Measurements from ENCODE around the gene TBC1D10A. TPM values are rescaled to one million over a fixed set of nuclear protein-coding genes. Genes with fewer than 3 reads are reported as not detected.

The TBC1D10A gene
- total RNA-seq, 1 donor: 29.8 TPM

DNA sequence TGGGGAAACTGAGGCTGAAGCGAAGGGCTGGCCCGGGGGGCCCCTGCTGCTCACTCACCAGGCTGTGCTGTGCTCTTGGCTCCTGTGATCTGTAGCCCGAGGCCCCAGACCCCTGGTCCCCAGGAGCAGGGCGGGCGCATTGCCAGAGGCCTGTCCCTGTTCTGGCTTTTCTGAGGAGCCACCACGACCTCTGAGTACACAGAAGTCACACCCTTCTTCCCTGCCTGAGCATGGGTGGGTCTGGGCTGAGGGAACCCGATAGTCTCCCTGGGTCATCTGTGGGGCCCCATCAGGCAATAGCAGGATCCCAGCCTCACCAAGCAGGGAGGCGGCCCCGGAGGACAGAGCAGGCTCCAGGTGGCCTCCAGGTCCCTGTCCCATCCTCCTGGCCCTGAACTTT is 42.6 kb downstream of the TBC1D10A start:
- no peak overlapping the region for H3K4me3 ChIP-seq (ENCODE audit: low read depth, low read length)
- TF ChIP-seq, protein P1, sequence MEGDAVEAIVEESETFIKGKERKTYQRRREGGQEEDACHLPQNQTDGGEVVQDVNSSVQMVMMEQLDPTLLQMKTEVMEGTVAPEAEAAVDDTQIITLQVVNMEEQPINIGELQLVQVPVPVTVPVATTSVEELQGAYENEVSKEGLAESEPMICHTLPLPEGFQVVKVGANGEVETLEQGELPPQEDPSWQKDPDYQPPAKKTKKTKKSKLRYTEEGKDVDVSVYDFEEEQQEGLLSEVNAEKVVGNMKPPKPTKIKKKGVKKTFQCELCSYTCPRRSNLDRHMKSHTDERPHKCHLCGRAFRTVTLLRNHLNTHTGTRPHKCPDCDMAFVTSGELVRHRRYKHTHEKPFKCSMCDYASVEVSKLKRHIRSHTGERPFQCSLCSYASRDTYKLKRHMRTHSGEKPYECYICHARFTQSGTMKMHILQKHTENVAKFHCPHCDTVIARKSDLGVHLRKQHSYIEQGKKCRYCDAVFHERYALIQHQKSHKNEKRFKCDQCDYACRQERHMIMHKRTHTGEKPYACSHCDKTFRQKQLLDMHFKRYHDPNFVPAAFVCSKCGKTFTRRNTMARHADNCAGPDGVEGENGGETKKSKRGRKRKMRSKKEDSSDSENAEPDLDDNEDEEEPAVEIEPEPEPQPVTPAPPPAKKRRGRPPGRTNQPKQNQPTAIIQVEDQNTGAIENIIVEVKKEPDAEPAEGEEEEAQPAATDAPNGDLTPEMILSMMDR (IDR thresholded peaks at IDR 0.05; ENCODE audit: insufficient read depth, low read depth, low read length): no peak
- DNase-seq (ENCODE audit: low read depth): no peak

DNA sequence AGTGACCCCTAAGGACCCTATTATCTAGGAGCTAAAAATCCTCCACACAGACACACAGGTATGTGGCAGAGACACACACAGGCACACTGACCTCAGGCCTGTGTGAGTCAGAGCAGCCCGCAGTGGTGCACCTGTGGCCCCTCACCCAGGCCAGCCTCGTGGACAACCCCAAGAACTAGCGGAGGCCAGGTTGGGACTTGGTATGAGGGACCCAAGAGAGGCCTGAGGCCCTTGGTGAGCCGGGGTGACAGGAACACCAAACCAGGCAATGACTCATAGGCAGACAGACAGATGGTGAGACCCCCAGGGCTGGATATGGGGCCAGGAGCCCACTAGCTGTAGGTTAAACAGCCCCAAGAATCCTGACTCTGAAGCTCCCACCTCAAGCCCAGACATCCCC is 43.4 kb downstream of the TBC1D10A start:
- no peak for DNase-seq (ENCODE audit: low read depth)

DNA sequence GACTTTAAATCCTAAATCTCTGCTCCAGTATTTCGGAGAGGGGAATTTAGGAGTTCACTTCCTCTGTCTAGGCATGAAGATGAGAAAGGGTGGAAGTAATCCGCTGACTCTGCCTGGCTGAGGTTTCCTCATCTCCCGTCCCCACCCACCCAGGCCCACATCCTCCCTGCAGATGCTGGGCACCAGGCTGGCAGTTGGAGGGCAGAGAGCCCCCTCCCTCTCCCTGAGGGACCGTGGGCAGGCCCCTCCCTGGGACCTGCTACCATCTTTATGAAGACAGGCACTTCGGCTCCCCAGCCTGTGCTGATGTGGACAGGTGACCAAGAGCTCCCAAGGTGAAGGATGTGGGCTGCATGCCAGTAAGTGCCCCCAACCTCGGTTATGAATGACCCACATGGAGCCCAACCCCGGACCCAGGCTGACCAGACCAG is 44.1 kb downstream of the TBC1D10A start:
- TF ChIP-seq, protein P1 (IDR thresholded peaks at IDR 0.05; ENCODE audit: insufficient read depth, low read depth, low read length): no peak
- no peak for DNase-seq (ENCODE audit: low read depth)
- no peak overlapping the region for H3K4me3 ChIP-seq (ENCODE audit: low read depth, low read length)

More for the DNA sequence above, 43.4 kb downstream of the TBC1D10A start:
- TF ChIP-seq, protein P1 (IDR thresholded peaks at IDR 0.05; ENCODE audit: insufficient read depth, low read depth, low read length): no peak
- no peak overlapping the region for H3K4me3 ChIP-seq (ENCODE audit: low read depth, low read length)

DNA sequence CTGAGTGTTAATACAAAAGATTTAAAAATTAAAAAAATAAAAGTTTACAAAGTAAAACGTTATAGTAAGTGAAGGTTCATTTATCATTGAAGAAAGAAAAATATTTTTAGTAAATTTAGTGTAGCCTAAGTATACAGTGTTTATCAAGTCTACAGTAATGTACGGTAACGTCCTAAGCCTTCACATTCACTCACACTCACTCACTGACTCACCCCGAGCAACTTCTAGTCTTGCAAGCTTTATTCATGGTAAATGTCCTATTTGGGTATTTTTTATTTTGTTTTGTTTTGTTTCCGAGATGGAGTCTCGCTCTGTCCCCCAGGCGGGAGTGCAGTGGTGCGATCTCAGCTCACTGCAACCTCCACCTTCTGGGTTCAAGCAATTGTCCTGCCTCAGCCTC is 46.2 kb downstream of the TBC1D10A start:
- no peak for DNase-seq (ENCODE audit: low read depth)
- TF ChIP-seq, protein P1 (IDR thresholded peaks at IDR 0.05; ENCODE audit: insufficient read depth, low read depth, low read length): no peak
- no peak overlapping the region for H3K4me3 ChIP-seq (ENCODE audit: low read depth, low read length)

- H3K4me3 ChIP-seq (ENCODE audit: low read depth, low read length): no peak overlapping the region
- DNase-seq (ENCODE audit: low read depth): no peak
- TF ChIP-seq, protein P1 (IDR thresholded peaks at IDR 0.05; ENCODE audit: insufficient read depth, low read depth, low read length): no peak
These were observed 46.8 kb downstream of the TBC1D10A start for GRCh38 chr22:30279932-30280331.

GRCh38 chr22:30279046-30279788 is 47.5 kb downstream of the TBC1D10A start:
- peak; percentile 37 for DNase-seq (ENCODE audit: low read depth)
- no peak overlapping the region for H3K4me3 ChIP-seq (ENCODE audit: low read depth, low read length)

More at GRCh38 chr22:30279046-30279788, 47.5 kb downstream of the TBC1D10A start:
- TF ChIP-seq, protein P1 (IDR thresholded peaks at IDR 0.05; ENCODE audit: insufficient read depth, low read depth, low read length): no peak

All from fibroblast of villous mesenchyme (primary cell).